Measurements from ENCODE around the gene TMEM245.

Gene TMEM245

DNA sequence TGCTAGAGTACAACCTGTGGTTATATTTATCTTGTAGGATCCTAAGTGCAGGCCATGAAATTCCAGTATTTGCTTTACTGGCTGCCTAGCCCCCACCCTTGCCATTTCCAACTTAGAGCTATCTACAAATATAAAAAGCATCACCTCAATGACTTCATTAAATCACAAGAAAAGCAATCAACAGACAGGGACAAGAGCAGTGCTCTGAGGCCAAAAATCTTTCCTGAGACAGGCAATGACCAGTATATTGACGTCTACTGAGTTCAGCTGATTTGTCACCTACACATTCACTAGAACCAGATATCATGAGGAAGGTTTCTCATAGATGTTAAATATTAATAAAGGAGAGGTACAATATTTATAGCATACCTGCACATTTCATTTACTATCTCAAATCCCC lies 68.0 kb downstream of the TMEM245 start:
- Histone ChIP-seq H3K4me2 (ENCODE audit: low read length) (no peak overlapping the region), H3K4me3 (ENCODE audit: low read length) (no peak overlapping the region), H3K27ac (ENCODE audit: low read depth, low read length) (no peak overlapping the region), H3K27me3 (ENCODE audit: control insufficient read depth, low read length) (no peaks in the 10 kb centered on the region), H3K9me2 (replicated peaks; ENCODE audit: control insufficient read depth, low read length) (no peaks in the 10 kb centered on the region), H3F3A (ENCODE audit: control insufficient read depth, insufficient read depth) (no peaks in the 10 kb centered on the region), H3K79me2 (ENCODE audit: control insufficient read depth, low read length) (no peaks in the 10 kb centered on the region), H3K36me3 (ENCODE audit: control insufficient read depth, low read length) (peaks cover 86% of the 10 kb centered on the region), H3K9me3 (ENCODE audit: control insufficient read depth, insufficient read depth, low read length) (no peaks in the 10 kb centered on the region), H3K4me1 (ENCODE audit: control insufficient read depth, low read length) (no peaks in the 10 kb centered on the region), H4K20me1 (ENCODE audit: control insufficient read depth, insufficient read depth, low read depth, low read length) (no peaks in the 10 kb centered on the region)
- TF ChIP-seq, protein P1, sequence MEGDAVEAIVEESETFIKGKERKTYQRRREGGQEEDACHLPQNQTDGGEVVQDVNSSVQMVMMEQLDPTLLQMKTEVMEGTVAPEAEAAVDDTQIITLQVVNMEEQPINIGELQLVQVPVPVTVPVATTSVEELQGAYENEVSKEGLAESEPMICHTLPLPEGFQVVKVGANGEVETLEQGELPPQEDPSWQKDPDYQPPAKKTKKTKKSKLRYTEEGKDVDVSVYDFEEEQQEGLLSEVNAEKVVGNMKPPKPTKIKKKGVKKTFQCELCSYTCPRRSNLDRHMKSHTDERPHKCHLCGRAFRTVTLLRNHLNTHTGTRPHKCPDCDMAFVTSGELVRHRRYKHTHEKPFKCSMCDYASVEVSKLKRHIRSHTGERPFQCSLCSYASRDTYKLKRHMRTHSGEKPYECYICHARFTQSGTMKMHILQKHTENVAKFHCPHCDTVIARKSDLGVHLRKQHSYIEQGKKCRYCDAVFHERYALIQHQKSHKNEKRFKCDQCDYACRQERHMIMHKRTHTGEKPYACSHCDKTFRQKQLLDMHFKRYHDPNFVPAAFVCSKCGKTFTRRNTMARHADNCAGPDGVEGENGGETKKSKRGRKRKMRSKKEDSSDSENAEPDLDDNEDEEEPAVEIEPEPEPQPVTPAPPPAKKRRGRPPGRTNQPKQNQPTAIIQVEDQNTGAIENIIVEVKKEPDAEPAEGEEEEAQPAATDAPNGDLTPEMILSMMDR (IDR thresholded peaks at IDR 0.05; ENCODE audit: low read depth, low read length, poor library complexity, severe bottlenecking) = no peak
- TF ChIP-seq EZH2phosphoT487 (IDR thresholded peaks at IDR 0.05; ENCODE audit: borderline replicate concordance, low read length) = no peak

DNA sequence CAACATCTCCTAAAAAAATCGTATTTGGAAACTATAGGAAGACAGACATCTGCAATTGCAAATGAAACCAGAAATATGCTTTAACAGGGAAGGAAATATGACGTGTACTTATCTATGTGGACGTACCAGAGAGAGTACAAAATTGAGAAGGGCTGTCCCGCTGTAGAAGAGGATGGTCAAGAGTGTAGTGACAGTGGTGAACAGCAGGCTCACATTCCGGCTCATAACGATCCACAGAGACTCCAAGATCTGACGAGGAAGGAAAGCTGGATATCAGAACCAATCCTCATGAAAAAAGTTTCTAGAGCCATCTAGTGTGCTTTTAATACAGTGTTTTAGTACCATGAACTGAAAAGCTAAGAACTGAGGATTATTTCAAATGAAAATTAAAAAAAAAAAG lies 69.3 kb downstream of the TMEM245 start:
- Histone ChIP-seq H3F3A (ENCODE audit: control insufficient read depth, insufficient read depth) (no peaks in the 10 kb centered on the region), H3K4me2 (ENCODE audit: low read length) (no peak overlapping the region), H3K4me1 (ENCODE audit: control insufficient read depth, low read length) (no peaks in the 10 kb centered on the region), H3K9me3 (ENCODE audit: control insufficient read depth, insufficient read depth, low read length) (no peaks in the 10 kb centered on the region), H3K79me2 (ENCODE audit: control insufficient read depth, low read length) (no peaks in the 10 kb centered on the region), H3K27ac (ENCODE audit: low read depth, low read length) (no peak overlapping the region), H3K36me3 (ENCODE audit: control insufficient read depth, low read length) (peaks cover 92% of the 10 kb centered on the region), H3K4me3 (ENCODE audit: low read length) (no peak overlapping the region), H4K20me1 (ENCODE audit: control insufficient read depth, insufficient read depth, low read depth, low read length) (no peaks in the 10 kb centered on the region), H3K9me2 (replicated peaks; ENCODE audit: control insufficient read depth, low read length) (no peaks in the 10 kb centered on the region), H3K27me3 (ENCODE audit: control insufficient read depth, low read length) (no peaks in the 10 kb centered on the region)
- no peak for TF ChIP-seq EZH2phosphoT487 (IDR thresholded peaks at IDR 0.05; ENCODE audit: borderline replicate concordance, low read length)
- TF ChIP-seq, protein P1 (IDR thresholded peaks at IDR 0.05; ENCODE audit: low read depth, low read length, poor library complexity, severe bottlenecking) = no peak

- no peak overlapping the region for H3K4me3 ChIP-seq (ENCODE audit: low read length)
- H3K4me2 ChIP-seq (ENCODE audit: low read length) = no peak overlapping the region
- H3K4me1 ChIP-seq (ENCODE audit: control insufficient read depth, low read length) = no peaks in the 10 kb centered on the region
- H3K9me3 ChIP-seq (ENCODE audit: control insufficient read depth, insufficient read depth, low read length) = no peaks in the 10 kb centered on the region
- peaks cover 94% of the 10 kb centered on the region for H3K36me3 ChIP-seq (ENCODE audit: control insufficient read depth, low read length)
- H3F3A ChIP-seq (ENCODE audit: control insufficient read depth, insufficient read depth) = no peaks in the 10 kb centered on the region
- no peaks in the 10 kb centered on the region for H3K9me2 ChIP-seq (replicated peaks; ENCODE audit: control insufficient read depth, low read length)
- no peaks in the 10 kb centered on the region for H3K27me3 ChIP-seq (ENCODE audit: control insufficient read depth, low read length)
- TF ChIP-seq, protein P1 (IDR thresholded peaks at IDR 0.05; ENCODE audit: low read depth, low read length, poor library complexity, severe bottlenecking) = no peak
- no peak for TF ChIP-seq EZH2phosphoT487 (IDR thresholded peaks at IDR 0.05; ENCODE audit: borderline replicate concordance, low read length)
- no peak overlapping the region for H3K27ac ChIP-seq (ENCODE audit: low read depth, low read length)
- no peaks in the 10 kb centered on the region for H3K79me2 ChIP-seq (ENCODE audit: control insufficient read depth, low read length)
- H4K20me1 ChIP-seq (ENCODE audit: control insufficient read depth, insufficient read depth, low read depth, low read length) = no peaks in the 10 kb centered on the region
Measured at GRCh38 chr9:109048822-109049221, 70.9 kb downstream of the TMEM245 start.

GRCh38 chr9:109047259-109047658 lies 72.5 kb downstream of the TMEM245 start:
- TF ChIP-seq, protein P1 (IDR thresholded peaks at IDR 0.05; ENCODE audit: low read depth, low read length, poor library complexity, severe bottlenecking) = no peak
- no peak for TF ChIP-seq EZH2phosphoT487 (IDR thresholded peaks at IDR 0.05; ENCODE audit: borderline replicate concordance, low read length)
- H3K27me3 ChIP-seq (ENCODE audit: control insufficient read depth, low read length) = no peaks in the 10 kb centered on the region
- H3K4me3 ChIP-seq (ENCODE audit: low read length) = no peak overlapping the region
- no peaks in the 10 kb centered on the region for H3F3A ChIP-seq (ENCODE audit: control insufficient read depth, insufficient read depth)
- no peak overlapping the region for H3K27ac ChIP-seq (ENCODE audit: low read depth, low read length)
- peaks cover 88% of the 10 kb centered on the region for H3K36me3 ChIP-seq (ENCODE audit: control insufficient read depth, low read length)
- H3K9me2 ChIP-seq (replicated peaks; ENCODE audit: control insufficient read depth, low read length) = no peaks in the 10 kb centered on the region
- no peaks in the 10 kb centered on the region for H3K4me1 ChIP-seq (ENCODE audit: control insufficient read depth, low read length)
- H3K79me2 ChIP-seq (ENCODE audit: control insufficient read depth, low read length) = no peaks in the 10 kb centered on the region
- no peaks in the 10 kb centered on the region for H4K20me1 ChIP-seq (ENCODE audit: control insufficient read depth, insufficient read depth, low read depth, low read length)
- H3K9me3 ChIP-seq (ENCODE audit: control insufficient read depth, insufficient read depth, low read length) = no peaks in the 10 kb centered on the region
- no peak overlapping the region for H3K4me2 ChIP-seq (ENCODE audit: low read length)

All from DOHH2 (cell line).